Left lung (tissue), 10 donors: ENCODE data around the gene MCCC1. TPM values are rescaled to one million over a fixed set of nuclear protein-coding genes. Genes with fewer than 3 reads are reported as not detected.
"Not testable (repeated sequence)": the region's sequence is repeated elsewhere in the genome, so short reads cannot be mapped to it uniquely, and the experiment has no call there.

ENCODE experiments used
- ATAC-seq: fragments of 200-7000 bp; cut with Tn5 transposase; one replicate; pipeline ENCODE4 v1.9.1; 2020; ENCODE audit warnings: moderate library complexity
- DNase-seq, 4 donors: peaks; one replicate each; pipeline ENCODE4 v3.0.0-alpha.2; 2013 to 2020
- H3K27ac ChIP-seq, 2 donors: fragments of 200-600 bp; sonication (generic) in 1 of 2; one replicate each; pipeline versions ENCODE4 v1.5.0 to v1.8.0; 2020 to 2021
- H3K27me3 ChIP-seq, 2 donors: fragments of 200-600 bp; sonication (generic) in 1 of 2; one replicate each; pipeline versions ENCODE4 v1.5.0 to v1.8.0; 2020 to 2021
- H3K36me3 ChIP-seq, 2 donors: fragments of 200-600 bp; sonication (generic) in 1 of 2; one replicate each; pipeline versions ENCODE4 v1.5.0 to v1.8.0; 2020 to 2021
- H3K4me1 ChIP-seq, 2 donors: fragments of 200-600 bp; one replicate each; pipeline ENCODE4 v1.8.0; 2021
- H3K4me3 ChIP-seq, 2 donors: fragments of 200-600 bp; sonication (generic) in 1 of 2; one replicate each; pipeline versions ENCODE4 v1.5.0 to v1.8.0; 2020 to 2021; ENCODE audit warnings: mild to moderate bottlenecking in 1 of 2
- H3K9me3 ChIP-seq, 2 donors: fragments of 200-600 bp; sonication (generic) in 1 of 2; one replicate each; pipeline versions ENCODE4 v1.5.0 to v1.8.0; 2020 to 2021
- CTCF ChIP-seq, 2 donors: fragments of 200-600 bp; sonication (generic) in 1 of 2; IDR thresholded peaks; one replicate each; pipeline versions ENCODE4 v1.5.0 to v1.8.0; 2021; ENCODE audit warnings: antibody characterized with exemption in 2 of 2
- intact Hi-C, 2 donors: fragments of 100-400 bp; cut with DNase I; formaldehyde crosslinking; loops; one replicate each; pipeline versions ENCODE4 v1.11.2 to v1.14.2; 2022
- polyA plus RNA-seq, 6 donors: library from polyadenylated mRNA; unstranded; fragments of 120-200 nt; gene quantifications; one replicate each; pipeline ENCODE4 v1.2.1, GENCODE V29; 2013; ENCODE audit not compliant: insufficient read length in 6 of 6
- total RNA-seq, 2 donors: library from RNA; stranded (reverse); fragmentation: NEBNext Ultra II Directional; extraction: Animal tissue kit (Norgen Biotek cat#: 25700); gene quantifications; one replicate each; pipeline ENCODE4 v1.2.1, GENCODE V29; 2021
- donor health status: DM: no; HTN: yes; CAD: no.
- donor health status: DM: no; HTN: no; CAD: no.

Gene MCCC1
- total and polyA plus RNA-seq, 8 donors = 45.4 to 61.8 (median 51.1) TPM

DNA sequence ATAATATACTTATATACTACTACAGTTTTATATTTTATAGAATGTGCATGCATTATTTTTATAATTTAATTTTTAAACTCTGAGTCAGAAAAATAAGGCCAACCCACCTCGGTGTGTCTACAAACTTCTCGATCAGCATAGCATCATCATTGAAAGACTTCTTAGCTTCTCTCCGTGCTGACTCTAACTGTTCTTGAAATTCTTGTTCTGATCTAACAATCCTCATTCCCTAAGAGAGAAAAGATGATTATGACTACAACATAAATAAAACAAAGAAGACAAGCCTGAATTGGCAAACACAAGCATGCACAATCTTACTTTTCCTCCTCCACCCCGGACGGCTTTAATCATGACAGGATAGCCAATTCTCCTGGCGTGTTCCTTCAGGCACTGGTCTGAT lies 28.4 kb downstream of the MCCC1 start:
- Histone ChIP-seq H3K27me3 (no peaks in the 10 kb centered on the region), H3K4me3 (no peak overlapping the region), H3K36me3 (peaks cover 0 to 63% of the 10 kb centered on the region in 2 donors), H3K9me3 (no peaks in the 10 kb centered on the region), H3K27ac (no peak overlapping the region), H3K4me1 (no peaks in the 10 kb centered on the region)
- no peak for ATAC-seq
- intact Hi-C loops = no loop called here
- TF ChIP-seq CTCF (IDR thresholded peaks at IDR 0.05) = no peak
- no peak for DNase-seq

GRCh38 chr3:183069086-183069485 lies 30.2 kb downstream of the MCCC1 start:
- TF ChIP-seq CTCF (IDR thresholded peaks at IDR 0.05) = no peak
- Histone ChIP-seq H3K27ac (no peak overlapping the region), H3K4me3 (no peak overlapping the region), H3K9me3 (no peaks in the 10 kb centered on the region), H3K27me3 (no peaks in the 10 kb centered on the region), H3K36me3 (peaks cover 0 to 76% of the 10 kb centered on the region in 2 donors), H3K4me1 (no peaks in the 10 kb centered on the region)
- DNase-seq = no peak
- ATAC-seq = no peak
- intact Hi-C loops = no loop called here

DNA sequence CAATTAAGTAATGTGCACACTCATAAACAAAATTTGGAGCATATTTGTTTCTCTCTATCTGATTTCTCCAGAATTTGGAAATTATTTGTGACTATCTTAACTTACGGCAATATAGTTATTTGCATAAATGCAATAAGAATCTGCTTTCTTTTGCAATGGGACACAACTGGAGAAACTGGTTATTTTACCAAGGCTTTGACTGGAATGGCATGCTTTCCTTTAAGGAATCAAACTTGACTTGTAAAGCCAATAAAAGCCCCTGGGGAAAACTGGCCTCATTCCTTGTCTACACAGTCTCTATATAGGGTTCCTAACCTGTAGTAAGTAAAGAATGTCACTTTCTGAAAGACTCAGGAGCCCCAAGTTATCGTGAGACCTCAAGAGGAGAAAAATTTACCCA lies 32.4 kb downstream of the MCCC1 start:
- H3K4me3 ChIP-seq, H3K4me1 ChIP-seq, ATAC-seq, H3K27me3 ChIP-seq, H3K9me3 ChIP-seq, DNase-seq, intact Hi-C loops, H3K27ac ChIP-seq: not testable (repeated sequence)
- peaks cover 0 to 78% of the 10 kb centered on the region in 2 donors for H3K36me3 ChIP-seq

DNA sequence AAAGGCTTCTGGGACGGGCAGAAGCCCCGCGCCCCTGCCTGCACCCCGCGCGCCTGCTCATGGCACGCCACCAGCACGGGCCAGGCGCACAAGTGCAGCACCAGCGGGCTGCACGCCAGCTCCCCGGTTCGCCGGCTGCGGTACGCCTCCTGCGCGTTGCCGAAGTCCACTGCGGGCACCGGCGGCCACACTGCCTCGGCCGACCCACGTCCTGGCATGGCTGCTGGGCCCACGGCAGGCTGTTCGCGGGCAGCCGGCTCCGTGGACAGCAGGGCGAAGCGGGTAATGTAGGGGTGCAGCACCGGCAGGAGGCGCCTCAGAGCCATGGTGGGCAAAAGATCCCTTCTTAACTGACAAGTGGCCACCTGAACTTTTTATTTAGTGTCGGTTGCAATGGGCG lies 34.8 kb downstream of the MCCC1 start:
- peak in 1 of 4 donors; percentile 74 for DNase-seq
- no peak overlapping the region for H3K27ac ChIP-seq
- intact Hi-C loops = no loop called here
- H3K36me3 ChIP-seq = peaks cover 0 to 59% of the 10 kb centered on the region in 2 donors
- no peak for TF ChIP-seq CTCF (IDR thresholded peaks at IDR 0.05)
- H3K9me3 ChIP-seq = no peaks in the 10 kb centered on the region
- no peaks in the 10 kb centered on the region for H3K27me3 ChIP-seq
- no peak for ATAC-seq
- no peak overlapping the region for H3K4me3 ChIP-seq
- no peaks in the 10 kb centered on the region for H3K4me1 ChIP-seq

GRCh38 chr3:183061391-183062172 lies 37.7 kb downstream of the MCCC1 start:
- intact Hi-C loops = no loop called here
- H3K4me3 ChIP-seq = no peak overlapping the region

More at GRCh38 chr3:183061391-183062172, 37.7 kb downstream of the MCCC1 start:
- no peak for ATAC-seq
- Histone ChIP-seq H3K27ac (no peak overlapping the region), H3K27me3 (no peaks in the 10 kb centered on the region), H3K36me3 (peaks cover 0 to 43% of the 10 kb centered on the region in 2 donors), H3K9me3 (no peaks in the 10 kb centered on the region), H3K4me1 (no peaks in the 10 kb centered on the region)
- TF ChIP-seq CTCF (IDR thresholded peaks at IDR 0.05) = no peak
- DNase-seq = no peak
